Stimulated activated CD8-positive, alpha-beta memory T cell treated with anti-CD3 and anti-CD28 coated beads, Interleukin-4, amount 100 ng/mL, for 24 hours (primary cell): ENCODE results near the gene MT1G.
"Not testable (repeated sequence)": the region's sequence is repeated elsewhere in the genome, so short reads cannot be mapped to it uniquely, and the experiment has no call there.

ENCODE experiments used
- DNase-seq: peaks from one replicate; pipeline ENCODE4 v3.0.0-alpha.2; 2020; ENCODE audit warnings: low read depth

Gene MT1G

GRCh38 chr16:56665286-56666261 lies 2.3 kb downstream of the MT1G start:
- DNase-seq, result not testable (repeated sequence)

- no peak for DNase-seq
These were observed 3.4 kb downstream of the MT1G start for GRCh38 chr16:56664506-56664905.

- DNase-seq, result peak; percentile 28
These were observed 5.2 kb downstream of the MT1G start for GRCh38 chr16:56662357-56663354.

- DNase-seq, result no peak
These were observed 9.5 kb downstream of the MT1G start for GRCh38 chr16:56658327-56658875.

GRCh38 chr16:56657555-56658326 lies 10.1 kb downstream of the MT1G start, which contains the start of gene MT1F:
Gene MT1F (plus strand): TSS chr16:56657959. CDS start chr16:56658059, 100 bp downstream.
- DNase-seq, result peak; percentile 61

- no peak for DNase-seq
These were observed 14.6 kb downstream of the MT1G start for GRCh38 chr16:56653218-56653617.

- no peak for DNase-seq
These were observed 15.3 kb downstream of the MT1G start for GRCh38 chr16:56652600-56652999.

GRCh38 chr16:56651586-56651985 lies 16.3 kb downstream of the MT1G start, which contains the start of gene MT1B:
Gene MT1B (plus strand): TSS chr16:56651886. CDS start chr16:56651954, 68 bp downstream.
- DNase-seq, result no peak

GRCh38 chr16:56649820-56650219 lies 18.0 kb downstream of the MT1G start:
- no peak for DNase-seq

- no peak for DNase-seq
These were observed 18.6 kb downstream of the MT1G start for GRCh38 chr16:56649271-56649670.

- no peak for DNase-seq
These were observed 20.0 kb downstream of the MT1G start for GRCh38 chr16:56647641-56648431.

- no peak for DNase-seq
These were observed 22.0 kb downstream of the MT1G start for GRCh38 chr16:56645838-56646237.

- no peak for DNase-seq
These were observed 22.6 kb downstream of the MT1G start for GRCh38 chr16:56645311-56645710.

GRCh38 chr16:56643833-56644232 lies 24.0 kb downstream of the MT1G start:
- DNase-seq, result no peak

GRCh38 chr16:56643080-56643778 lies 24.6 kb downstream of the MT1G start:
- peak; percentile 78 for DNase-seq

GRCh38 chr16:56641166-56641565 lies 26.7 kb downstream of the MT1G start:
- no peak for DNase-seq

GRCh38 chr16:56640076-56640475 lies 27.8 kb downstream of the MT1G start:
- DNase-seq, result no peak

- DNase-seq, result no peak
These were observed 28.8 kb downstream of the MT1G start for GRCh38 chr16:56639045-56639444.
